ENCODE results near the gene ZNF879.

ZNF879 gene

DNA sequence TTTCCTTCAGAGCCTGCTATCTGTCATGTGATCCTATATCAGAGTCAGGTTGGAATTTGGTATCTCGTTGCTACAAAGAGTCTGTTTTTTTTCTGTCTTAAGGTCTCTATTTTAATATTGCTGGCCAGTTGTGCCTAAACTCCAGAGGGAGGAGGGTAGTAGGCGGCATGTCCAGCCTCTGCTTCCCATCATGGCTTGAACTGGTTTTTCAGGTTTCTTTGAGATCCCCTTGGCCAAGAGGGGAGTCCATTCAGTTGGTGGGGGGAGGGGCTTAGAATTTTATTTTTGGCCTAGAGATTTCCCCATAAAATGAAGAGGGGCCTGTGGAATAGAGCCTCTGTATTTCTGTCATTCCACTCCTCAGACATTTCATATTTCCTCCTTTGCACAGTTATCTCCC, 21.2 kb downstream of the ZNF879 start:
- no peaks in the 10 kb centered on the region for H3K27me3 Mint-ChIP-seq (ENCODE audit: low read depth)
- TF ChIP-seq, protein P1, sequence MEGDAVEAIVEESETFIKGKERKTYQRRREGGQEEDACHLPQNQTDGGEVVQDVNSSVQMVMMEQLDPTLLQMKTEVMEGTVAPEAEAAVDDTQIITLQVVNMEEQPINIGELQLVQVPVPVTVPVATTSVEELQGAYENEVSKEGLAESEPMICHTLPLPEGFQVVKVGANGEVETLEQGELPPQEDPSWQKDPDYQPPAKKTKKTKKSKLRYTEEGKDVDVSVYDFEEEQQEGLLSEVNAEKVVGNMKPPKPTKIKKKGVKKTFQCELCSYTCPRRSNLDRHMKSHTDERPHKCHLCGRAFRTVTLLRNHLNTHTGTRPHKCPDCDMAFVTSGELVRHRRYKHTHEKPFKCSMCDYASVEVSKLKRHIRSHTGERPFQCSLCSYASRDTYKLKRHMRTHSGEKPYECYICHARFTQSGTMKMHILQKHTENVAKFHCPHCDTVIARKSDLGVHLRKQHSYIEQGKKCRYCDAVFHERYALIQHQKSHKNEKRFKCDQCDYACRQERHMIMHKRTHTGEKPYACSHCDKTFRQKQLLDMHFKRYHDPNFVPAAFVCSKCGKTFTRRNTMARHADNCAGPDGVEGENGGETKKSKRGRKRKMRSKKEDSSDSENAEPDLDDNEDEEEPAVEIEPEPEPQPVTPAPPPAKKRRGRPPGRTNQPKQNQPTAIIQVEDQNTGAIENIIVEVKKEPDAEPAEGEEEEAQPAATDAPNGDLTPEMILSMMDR (IDR thresholded peaks at IDR 0.05; ENCODE audit: unreplicated experiment in 3 of 3) = no peak

DNA sequence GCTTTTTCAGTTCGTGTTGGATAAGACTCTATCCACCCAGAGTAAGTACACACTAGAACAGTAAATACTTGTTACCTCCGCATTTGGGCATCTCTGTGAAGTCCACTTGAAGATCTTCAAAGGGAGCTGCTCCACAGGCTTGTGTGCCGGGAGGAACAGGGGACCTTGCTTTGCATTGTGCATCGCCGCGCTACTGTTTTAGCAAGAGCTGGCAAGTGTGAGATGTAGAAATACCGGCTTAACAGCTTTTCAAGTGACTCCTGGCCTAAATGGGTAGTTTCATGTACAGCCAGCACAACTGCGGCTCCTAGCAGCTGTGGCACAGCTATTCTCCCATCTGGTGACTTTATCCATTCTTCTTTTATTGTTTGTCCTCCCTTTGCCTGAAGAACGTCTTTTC, 28.2 kb downstream of the ZNF879 start:
- Mint-ChIP-seq H3K4me1 (no peaks in the 10 kb centered on the region), H3K27ac (no peak overlapping the region), H3K4me3 (no peak overlapping the region), H3K36me3 (ENCODE audit: low read depth) (no peaks in the 10 kb centered on the region), H3K27me3 (ENCODE audit: low read depth) (peaks cover 4% of the 10 kb centered on the region), H3K9me3 (peaks cover 35% of the 10 kb centered on the region)
- TF ChIP-seq, protein P1 (IDR thresholded peaks at IDR 0.05; ENCODE audit: unreplicated experiment in 3 of 3) = no peak

More for the DNA sequence above, 21.2 kb downstream of the ZNF879 start:
- Mint-ChIP-seq H3K27ac (no peak overlapping the region), H3K9me3 (peaks cover 46% of the 10 kb centered on the region), H3K36me3 (ENCODE audit: low read depth) (no peaks in the 10 kb centered on the region), H3K4me1 (no peaks in the 10 kb centered on the region), H3K4me3 (no peak overlapping the region)

DNA sequence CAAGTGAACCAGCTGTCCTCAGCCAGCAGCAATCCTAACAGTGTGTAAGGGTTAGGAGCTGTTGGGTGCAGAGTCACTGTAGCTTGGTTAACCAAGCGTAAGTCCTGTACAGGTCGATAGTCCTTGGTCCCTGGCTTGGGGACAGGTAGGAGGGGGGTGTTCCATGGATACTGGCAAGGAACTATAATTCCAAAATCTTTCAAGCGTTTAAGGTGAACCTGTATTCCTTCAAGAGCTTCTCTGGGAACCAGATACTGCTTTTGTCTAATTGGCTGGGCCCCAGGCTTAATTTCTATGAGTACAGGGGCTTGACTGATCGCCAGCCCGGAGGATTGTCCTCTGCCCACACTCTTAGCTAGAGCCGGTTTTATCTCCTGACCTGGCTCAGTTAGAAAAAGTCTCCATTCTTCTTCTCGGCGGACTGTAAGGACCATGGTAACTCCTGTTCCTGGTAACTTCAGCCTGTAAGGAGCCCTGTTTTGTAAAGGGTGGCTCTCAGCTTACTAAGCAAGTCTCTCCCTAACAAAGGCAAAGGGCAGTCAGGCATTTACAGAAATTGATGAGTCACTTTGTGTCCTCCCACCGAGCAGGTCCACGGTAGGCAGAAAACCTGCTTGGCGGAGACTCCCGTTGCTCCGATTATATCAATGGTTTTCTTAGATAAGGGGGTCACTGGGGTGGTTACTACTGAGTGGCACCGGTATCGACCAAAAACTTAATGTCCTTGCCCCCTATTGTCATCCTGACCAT, 30.6 kb downstream of the ZNF879 start:
- Mint-ChIP-seq H3K27me3 (ENCODE audit: low read depth) (peaks cover 4% of the 10 kb centered on the region), H3K4me1 (no peaks in the 10 kb centered on the region), H3K27ac (no peak overlapping the region), H3K36me3 (ENCODE audit: low read depth) (no peaks in the 10 kb centered on the region), H3K9me3 (peaks cover 29% of the 10 kb centered on the region), H3K4me3 (no peak overlapping the region)
- TF ChIP-seq, protein P1 (IDR thresholded peaks at IDR 0.05; ENCODE audit: unreplicated experiment in 3 of 3) = no peak

DNA sequence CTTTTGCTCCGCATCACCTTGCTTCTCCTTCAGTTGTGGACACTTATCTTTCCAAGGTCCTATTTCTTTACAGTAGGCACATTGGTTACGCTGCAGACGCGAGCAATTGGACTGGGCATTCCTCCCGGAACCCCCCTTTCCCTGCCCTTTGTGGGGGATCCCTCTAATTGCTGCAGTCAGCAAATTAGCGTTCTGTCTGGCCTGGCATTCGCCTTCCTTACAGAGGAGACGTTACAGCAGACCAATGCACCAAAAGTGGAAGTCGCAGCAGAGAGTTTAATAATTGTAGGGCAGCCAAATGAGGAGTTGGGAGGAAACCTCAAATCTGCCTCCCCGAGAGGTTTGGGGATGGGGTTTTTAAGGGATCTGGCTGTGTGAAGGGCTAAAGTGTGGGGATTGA, 31.3 kb downstream of the ZNF879 start:
- Mint-ChIP-seq H3K9me3 (peaks cover 32% of the 10 kb centered on the region), H3K4me3 (no peak overlapping the region), H3K4me1 (no peaks in the 10 kb centered on the region), H3K27me3 (ENCODE audit: low read depth) (peaks cover 4% of the 10 kb centered on the region), H3K36me3 (ENCODE audit: low read depth) (peaks cover 5% of the 10 kb centered on the region), H3K27ac (no peak overlapping the region)
- TF ChIP-seq, protein P1 (IDR thresholded peaks at IDR 0.05; ENCODE audit: unreplicated experiment in 3 of 3) = no peak

DNA sequence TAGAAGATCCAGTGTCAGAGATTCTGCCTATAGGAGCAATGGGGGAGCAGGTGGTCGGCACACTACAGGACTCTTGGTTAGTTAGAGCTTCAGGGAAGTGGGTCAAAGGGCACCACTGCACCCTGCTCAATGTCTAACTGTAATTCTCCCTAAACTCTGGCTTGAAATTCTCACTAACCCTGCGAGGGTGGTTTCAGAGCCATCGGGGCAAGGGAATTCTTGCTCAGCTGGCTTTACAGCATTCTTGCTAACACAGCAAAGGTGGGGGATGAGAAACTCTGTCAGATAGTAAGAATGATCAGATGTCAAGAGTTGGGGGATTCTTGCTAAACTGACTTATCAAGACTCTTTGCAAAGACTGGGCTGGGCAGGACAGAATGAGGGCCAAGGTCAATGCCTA, 31.8 kb downstream of the ZNF879 start:
- TF ChIP-seq, protein P1 (IDR thresholded peaks at IDR 0.05; ENCODE audit: unreplicated experiment in 3 of 3) = no peak
- peaks cover 9% of the 10 kb centered on the region for H3K36me3 Mint-ChIP-seq (ENCODE audit: low read depth)
- H3K27me3 Mint-ChIP-seq (ENCODE audit: low read depth) = peaks cover 4% of the 10 kb centered on the region
- peaks cover 35% of the 10 kb centered on the region for H3K9me3 Mint-ChIP-seq
- no peak overlapping the region for H3K4me3 Mint-ChIP-seq
- H3K27ac Mint-ChIP-seq = no peak overlapping the region
- H3K4me1 Mint-ChIP-seq = no peaks in the 10 kb centered on the region

DNA sequence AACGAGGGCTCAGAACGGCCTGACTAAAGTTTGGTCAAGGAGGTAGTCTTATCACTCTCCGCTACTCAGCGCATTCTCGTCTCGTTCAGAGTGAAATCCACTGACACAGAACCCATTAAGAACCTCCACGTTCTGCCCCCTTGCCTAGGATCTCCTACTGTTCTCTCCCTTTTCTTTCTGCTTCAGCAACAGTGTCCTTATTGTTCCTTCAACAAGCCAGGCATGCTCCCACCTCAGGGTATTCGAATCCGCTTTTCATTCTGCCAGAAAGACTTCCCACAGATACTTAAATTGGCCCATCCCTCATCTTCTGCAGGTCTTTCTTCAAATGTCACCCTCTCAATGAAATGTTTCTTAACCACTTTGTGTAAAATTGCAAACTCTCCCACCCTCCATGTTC, 32.2 kb downstream of the ZNF879 start:
- TF ChIP-seq, protein P1 (IDR thresholded peaks at IDR 0.05; ENCODE audit: unreplicated experiment in 3 of 3) = no peak
- H3K27me3 Mint-ChIP-seq (ENCODE audit: low read depth) = peaks cover 4% of the 10 kb centered on the region
- peaks cover 9% of the 10 kb centered on the region for H3K36me3 Mint-ChIP-seq (ENCODE audit: low read depth)
- no peaks in the 10 kb centered on the region for H3K4me1 Mint-ChIP-seq
- no peak overlapping the region for H3K4me3 Mint-ChIP-seq
- H3K27ac Mint-ChIP-seq = no peak overlapping the region
- peaks cover 35% of the 10 kb centered on the region for H3K9me3 Mint-ChIP-seq
